Aortic smooth muscle cell (primary cell): ENCODE data around the gene APRT. TPM values are rescaled to one million over a fixed set of nuclear protein-coding genes. Genes with fewer than 3 reads are reported as not detected.

Experiments used
- total RNA-seq: library from RNA; depleted of rRNA; stranded (reverse); fragments of >200 nt; gene quantifications from 2 replicates; pipeline ENCODE4 v1.2.3, GENCODE V29; 2014

APRT gene, protein sequence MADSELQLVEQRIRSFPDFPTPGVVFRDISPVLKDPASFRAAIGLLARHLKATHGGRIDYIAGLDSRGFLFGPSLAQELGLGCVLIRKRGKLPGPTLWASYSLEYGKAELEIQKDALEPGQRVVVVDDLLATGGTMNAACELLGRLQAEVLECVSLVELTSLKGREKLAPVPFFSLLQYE
- total RNA-seq: 64.6 and 70.0 TPM in 2 replicates

GRCh38 chr16:88811769-88812512 is at the start of gene APRT:
Gene APRT (minus strand): TSS chr16:88811928. CDS start chr16:88811899, 29 bp downstream.

GRCh38 chr16:88856828-88857727 is 45.4 kb upstream of the APRT start, which contains the start of the genes GALNS and TRAPPC2L:
Gene GALNS (minus strand): TSS chr16:88856947. CDS start chr16:88856877, 70 bp downstream.
Gene TRAPPC2L (plus strand): TSS chr16:88857127. CDS start chr16:88857151, 24 bp downstream.

GRCh38 chr16:88803264-88803987 is 8.3 kb downstream of the APRT start, which contains the start of gene CDT1:
Gene CDT1 (plus strand): TSS chr16:88803789. CDS start chr16:88803832, 43 bp downstream.

DNA sequence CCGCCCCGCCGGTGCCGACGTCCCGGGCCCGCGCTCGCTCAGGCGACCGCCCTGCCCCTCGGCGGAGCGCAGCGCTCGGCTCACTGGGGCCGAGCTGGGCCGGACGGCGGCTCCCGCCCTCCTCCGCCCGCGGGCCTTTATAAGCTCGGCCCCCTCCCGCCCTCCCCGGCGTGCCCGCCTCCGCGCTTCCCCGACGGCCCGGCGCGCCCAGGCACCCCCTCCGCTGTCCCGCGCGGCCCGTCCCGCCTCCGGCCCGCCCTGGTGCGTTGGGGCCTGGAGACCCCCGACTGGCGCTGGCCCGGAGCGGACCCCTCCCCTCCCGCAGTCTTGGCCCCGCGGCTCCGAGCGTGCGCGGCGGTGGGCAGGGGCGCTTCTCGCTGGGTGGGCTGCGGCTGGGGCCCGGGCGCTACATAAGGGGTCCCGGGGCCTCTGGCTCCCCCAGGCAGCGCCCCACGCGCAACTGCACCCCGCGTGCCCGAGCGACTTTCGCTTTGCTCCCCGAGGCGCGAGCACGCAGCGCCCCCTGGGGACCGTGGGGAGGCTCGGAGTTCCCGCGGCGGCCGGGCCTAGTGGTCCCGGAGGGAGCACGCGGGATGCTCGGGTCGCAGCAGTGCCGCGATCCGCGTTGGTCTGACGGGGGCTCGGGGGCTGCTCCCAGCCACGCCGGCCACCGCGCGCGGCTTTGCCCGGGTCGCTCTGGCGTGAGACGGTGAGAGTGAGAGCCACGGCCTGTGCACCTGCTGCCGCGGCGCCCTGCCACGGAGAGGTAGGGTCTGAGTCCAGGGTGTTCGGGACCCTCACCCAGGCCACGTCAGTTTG is 26.4 kb downstream of the APRT start, which contains the start of gene PIEZO1:
PIEZO1 (minus strand) TSS at position 115 of the 819 bp plus-strand sequence. CDS start 256 bp downstream, outside the sequence.

Other genes starting within 250 kb of the APRT start
- 9.8 and 11.6 TPM in 2 replicates for gene ZC3H18, start 241.5 kb downstream of the APRT start, total RNA-seq
- not detected in 2 replicates for gene IL17C, start 173.4 kb downstream of the APRT start, total RNA-seq
- gene CYBA, start 160.9 kb downstream of the APRT start, total RNA-seq: 363 and 449 TPM in 2 replicates
- gene MVD, start 148.8 kb downstream of the APRT start, total RNA-seq: 60.4 and 68.6 TPM in 2 replicates
- gene SNAI3, start 125.4 kb downstream of the APRT start, total RNA-seq: not detected in 2 replicates
- gene RNF166, start 105.5 kb downstream of the APRT start, total RNA-seq: 8.0 and 10.4 TPM in 2 replicates
- gene CTU2, start 105.4 kb downstream of the APRT start, total RNA-seq: 11.3 and 17.6 TPM in 2 replicates
- gene PIEZO1, start 26.7 kb downstream of the APRT start, total RNA-seq: 190 and 217 TPM in 2 replicates
- 5.0 and 12.3 TPM in 2 replicates for gene CDT1, start 8.1 kb downstream of the APRT start, total RNA-seq
- 17.2 and 19.8 TPM in 2 replicates for gene GALNS, start 45.0 kb upstream of the APRT start, total RNA-seq
- 78.0 and 90.4 TPM in 2 replicates for gene TRAPPC2L, start 45.2 kb upstream of the APRT start, total RNA-seq
- not detected in 2 replicates for gene PABPN1L, start 54.7 kb upstream of the APRT start, total RNA-seq
- 0.06 TPM in 1 of 2 replicates, not detected in the other for gene CBFA2T3, start 165.3 kb upstream of the APRT start, total RNA-seq